GM21423 (cell line): ENCODE results near the gene CISH.

Experiments used
- ATAC-seq: cut with Tn5 transposase; IDR thresholded peaks from one replicate; pipeline ENCODE4 v1.9.1; 2021; ENCODE audit warnings: mild to moderate bottlenecking, moderate library complexity; ENCODE audit not compliant: unreplicated experiment

The CISH gene, protein sequence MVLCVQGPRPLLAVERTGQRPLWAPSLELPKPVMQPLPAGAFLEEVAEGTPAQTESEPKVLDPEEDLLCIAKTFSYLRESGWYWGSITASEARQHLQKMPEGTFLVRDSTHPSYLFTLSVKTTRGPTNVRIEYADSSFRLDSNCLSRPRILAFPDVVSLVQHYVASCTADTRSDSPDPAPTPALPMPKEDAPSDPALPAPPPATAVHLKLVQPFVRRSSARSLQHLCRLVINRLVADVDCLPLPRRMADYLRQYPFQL

DNA sequence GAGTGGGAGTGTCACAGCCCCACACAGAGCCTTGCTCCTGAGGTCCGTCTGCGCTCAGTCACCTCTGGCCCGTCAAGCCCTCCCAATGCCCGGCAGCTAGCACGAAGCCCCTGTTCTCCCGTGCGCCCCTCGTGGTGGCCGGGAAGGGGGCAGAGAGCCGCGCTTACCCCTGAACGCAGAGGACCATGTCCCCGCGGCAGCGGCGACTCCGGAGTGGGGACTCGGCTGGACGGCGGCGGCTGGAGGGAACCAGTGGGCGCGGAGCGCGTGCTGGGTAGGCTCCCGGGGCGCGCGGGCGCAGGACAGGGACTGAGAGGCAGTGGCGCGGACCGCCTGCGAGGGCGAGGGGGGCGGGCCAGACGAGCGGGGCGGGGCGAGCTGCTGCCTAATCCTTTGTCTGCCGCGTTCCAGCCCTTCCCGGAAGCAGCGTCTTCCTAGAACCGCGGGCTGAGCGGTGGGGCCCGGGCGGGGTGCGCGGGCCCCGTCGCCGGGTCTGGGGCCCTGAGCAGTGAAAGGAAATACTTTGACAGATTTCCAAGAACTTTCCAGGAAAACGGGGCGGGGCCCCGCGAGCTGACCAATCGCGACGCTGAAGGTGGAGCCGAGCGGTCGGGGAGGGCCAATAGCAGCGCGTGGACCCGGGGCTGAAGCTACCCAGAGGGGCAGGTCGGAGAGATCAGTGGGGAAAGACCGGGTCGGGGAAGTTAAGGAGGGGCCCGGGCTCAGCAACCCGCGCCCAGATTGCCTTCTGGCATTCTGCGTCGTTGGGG, at the start of gene CISH:
Gene CISH (minus strand): TSS at position 311 of the 770 bp plus-strand sequence. CDS start 124 bp downstream, at position 187.
- ATAC-seq: peak; percentile 60

DNA sequence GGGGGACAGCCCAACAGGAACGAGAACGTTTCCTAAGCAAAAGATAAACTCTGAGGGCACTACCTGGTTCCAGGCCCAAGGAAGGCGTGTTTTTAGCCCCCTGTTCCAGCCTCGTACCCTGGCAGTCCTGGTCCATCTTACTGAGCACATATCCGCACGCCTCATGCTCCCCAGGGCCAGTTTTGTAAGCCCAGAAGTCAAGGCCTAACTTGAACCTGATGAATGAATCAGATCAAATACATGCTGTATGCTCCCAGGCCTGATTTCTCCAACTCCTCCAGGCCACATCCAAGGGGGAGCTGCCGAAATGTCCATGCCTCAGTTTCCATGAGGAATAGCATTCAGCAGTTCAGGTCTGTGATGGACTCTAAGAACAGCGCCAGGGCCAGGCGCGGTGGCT, 48.8 kb upstream of the CISH start:
- no peak for ATAC-seq

DNA sequence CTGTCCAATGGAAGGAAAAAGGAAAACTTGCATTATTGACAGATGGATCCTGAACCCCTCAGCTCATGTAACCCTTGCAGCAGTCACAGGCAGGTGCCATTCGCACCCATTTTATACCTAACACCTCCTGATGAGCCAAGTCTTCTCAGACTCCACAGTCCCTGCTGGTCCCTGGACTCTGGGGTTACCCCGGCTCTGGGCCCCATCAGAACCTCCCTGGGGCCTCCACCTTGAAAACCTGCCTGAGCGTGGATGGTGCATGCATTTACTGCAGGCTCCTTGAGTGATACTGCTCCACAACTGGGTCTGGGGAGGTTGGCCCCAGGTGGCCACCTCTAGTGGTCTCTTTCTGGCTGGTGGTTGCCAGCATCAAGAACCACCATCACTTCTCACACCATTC, 47.3 kb upstream of the CISH start:
- no peak for ATAC-seq

DNA sequence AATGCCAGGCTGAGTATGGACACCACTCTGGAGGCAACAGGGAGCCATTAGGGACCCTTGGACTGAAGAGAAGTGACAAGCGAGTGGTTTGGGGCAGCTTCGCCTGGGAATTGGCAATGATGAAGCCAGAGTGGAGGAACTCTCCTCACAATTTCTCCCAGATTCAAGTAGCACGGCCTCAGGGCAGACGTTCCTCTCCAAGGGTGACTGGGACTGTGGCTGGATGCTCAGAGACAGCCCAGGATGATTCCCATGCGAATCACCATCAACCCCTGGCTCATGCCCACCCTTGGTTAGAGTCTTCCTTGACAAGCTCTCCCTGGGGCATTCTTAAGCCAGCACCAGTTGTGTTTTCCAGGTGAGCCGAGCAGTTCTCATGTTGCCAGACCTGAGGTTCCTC, 46.8 kb upstream of the CISH start:
- ATAC-seq: no peak

DNA sequence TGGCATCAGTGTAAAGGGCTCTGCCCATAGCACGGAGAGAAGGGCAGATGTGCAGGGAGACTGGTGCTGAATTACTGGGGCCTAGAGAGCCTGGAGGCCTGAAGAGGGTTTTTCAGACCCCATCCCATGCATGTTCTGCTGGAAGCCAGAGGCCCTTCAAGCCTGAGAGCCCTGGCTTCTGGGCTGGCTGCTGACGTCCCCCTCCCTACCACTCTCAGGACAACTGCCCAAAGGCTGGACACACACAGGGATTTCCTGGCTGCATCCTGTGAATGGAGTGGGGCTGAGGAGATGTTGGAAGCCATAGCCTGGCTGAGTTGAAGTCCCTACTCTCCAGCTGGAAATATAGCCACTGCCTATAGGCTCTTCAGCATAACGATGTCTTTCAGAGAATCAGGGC, 46.2 kb upstream of the CISH start:
- no peak for ATAC-seq

DNA sequence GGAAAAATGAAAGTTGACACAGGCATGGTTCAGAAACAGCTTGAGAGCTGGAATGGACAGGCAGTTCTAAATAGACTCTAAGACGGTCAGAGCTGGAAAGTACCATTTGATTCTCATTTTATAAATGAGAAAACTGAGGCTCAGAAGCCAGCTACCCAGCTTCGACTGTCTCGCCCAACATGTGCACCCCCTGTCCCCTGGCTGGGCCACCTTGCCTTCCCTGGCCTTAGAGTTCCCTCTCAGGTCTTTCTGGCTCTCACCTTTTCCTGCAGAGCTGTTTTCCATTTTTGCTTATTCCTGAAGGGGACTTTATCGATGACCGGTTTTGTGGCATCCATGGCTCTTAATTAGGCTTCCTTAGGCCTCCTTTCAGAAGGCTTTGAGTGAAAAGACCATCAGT, 45.8 kb upstream of the CISH start:
- ATAC-seq: no peak

DNA sequence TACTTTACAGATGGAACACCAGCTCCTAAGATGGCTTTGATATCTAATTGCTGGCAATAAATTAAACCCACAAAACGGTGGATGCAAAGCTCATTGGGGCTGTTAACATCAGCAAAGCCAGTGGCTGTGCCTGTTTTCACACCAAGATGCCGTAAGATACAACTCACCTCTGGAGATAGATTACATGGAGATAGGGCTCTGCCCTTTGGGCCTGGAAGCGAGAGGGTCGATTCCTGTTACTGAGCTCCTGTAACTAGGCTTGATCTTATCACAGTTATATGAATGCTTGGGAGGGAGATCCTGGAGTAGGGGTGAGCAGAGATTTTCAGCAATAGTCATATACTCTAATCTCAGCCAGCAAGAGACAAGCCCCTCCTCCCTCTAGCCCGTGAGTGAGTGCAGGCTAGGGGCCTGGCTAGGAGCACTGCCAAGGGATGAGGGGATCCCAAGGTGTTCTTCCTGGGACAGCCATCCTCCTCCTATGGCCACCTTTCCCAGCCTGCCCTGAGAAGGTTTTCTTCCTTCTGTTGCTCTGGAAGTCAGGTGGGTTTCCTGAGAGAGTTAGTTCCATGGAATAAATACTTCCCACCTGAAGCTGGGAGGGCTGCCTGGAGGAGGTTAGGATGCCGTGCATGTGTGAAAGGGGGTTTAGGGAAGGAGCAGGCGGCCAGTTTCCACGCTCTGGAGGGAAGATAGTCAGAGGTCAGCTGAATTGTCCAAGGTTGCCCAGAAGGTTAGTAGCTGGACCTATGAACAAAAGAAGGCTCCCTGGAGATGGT, 45.0 kb upstream of the CISH start:
- no peak for ATAC-seq

DNA sequence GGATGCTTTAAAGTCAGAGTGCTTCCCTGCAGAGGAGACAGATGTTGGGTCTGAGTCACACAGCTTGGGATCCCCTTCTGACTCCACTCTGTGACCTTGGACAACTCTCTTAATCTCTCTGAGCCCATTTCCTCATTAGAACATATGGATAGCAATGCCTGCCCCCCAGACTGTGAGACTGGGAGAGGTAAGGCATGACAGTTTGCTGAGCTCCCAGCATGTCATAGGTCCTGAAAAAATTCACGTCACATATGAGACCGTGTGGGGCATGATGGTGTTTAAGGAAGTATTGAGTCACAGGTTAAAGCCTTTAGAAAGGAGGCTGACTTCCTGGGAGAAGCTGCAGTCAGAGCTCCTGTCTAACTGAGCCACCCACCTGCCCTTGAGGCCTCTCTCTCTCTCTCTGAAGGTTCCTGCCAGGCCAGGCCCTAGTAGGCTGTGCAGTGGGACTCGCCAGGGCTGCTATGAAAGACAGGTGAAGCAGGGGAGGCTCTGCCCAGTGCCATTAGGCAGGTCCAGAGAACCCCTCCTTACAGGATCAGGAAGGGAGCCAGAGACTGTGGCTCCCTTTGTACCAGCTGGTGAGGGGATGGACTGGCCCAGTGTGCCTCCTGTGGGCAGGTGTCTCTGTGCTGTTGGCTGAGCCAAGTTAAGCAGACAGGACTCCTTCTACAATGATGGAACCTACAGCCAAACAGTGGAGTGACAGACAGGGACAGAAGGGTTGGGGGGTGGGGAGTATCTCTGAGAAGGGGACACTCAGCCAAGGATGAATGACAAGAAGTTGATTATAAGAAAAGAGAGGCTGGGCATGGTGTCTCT, 43.6 kb upstream of the CISH start:
- no peak for ATAC-seq

DNA sequence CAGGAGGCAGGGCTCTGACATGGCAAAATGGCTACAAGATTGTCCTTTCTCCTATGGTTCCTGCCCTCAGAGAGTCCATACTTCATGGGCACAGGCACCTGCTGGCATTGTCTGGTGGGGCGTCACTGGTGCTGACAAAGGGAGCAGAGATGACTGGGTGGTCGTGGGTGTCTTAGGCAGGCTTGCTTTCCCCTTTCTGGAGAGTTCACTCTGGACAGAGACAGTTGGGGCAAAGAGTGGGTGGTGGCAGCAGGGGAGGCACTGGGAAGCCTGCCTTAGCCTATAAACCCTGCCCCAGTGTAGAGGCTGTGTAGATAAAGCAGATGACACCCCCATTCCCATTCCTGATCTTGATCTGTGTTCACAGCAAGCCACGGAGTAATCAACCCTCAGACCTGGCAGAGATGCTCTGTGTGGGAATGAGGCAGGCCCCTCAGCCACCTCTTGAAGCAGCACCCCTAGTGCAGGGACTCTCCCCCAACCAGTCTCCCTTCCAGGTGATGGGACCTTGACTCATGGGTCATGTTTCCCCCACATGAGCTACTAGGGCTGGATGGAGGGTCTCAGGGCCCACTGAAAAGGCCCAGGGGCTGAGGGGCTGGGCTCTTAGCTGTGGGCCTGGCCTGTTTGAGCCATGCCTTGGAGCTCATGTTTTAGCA, 42.5 kb upstream of the CISH start:
- no peak for ATAC-seq

DNA sequence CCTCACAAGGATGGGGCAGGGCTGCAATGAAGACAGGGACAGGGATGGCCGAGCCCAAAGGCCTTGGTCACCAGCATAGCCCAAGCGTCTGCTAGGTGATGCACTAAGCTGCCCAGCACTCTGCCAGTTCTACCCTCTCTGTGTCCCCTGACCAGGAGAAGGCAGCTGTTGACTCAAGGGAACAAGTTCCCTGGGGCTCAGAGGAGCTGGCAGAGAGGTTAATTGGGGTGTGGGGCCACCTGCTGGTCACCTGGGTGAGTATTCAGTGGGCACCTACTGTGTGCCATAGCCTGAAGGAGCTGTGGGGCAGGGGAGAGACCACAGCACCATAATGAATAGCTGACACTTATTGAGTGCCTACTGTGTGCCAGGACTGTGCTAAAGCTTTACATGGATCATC, 41.1 kb upstream of the CISH start:
- no peak for ATAC-seq

DNA sequence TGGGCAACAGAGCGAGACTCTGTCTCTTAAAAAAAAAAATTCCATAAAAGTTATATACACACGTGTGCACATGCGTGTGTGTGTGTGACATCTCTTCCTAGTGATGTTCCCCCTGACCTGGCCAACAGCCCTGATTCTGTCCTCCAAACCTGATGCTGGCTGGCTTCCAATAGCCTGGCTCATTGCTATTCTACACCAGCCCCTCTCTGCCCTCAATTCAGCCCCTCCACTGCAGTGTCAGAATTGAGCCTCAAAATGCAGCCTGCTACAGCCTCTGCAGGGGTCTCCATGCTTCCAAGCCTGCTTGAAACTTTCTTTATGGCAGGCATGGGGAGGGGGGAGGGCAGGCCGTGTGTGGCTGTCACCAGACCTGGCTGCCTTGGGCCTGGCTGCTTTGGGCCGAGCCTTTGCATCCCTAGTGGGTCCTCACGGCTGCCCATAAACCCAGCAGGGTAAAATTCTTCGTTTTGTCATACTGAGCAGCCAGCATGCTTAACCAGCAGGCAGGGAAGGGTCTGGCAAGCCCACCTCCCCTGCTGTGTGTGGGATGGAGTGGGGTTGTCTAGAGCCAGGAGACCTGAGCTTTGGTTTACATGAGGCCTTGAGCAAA, 40.5 kb upstream of the CISH start:
- no peak for ATAC-seq

DNA sequence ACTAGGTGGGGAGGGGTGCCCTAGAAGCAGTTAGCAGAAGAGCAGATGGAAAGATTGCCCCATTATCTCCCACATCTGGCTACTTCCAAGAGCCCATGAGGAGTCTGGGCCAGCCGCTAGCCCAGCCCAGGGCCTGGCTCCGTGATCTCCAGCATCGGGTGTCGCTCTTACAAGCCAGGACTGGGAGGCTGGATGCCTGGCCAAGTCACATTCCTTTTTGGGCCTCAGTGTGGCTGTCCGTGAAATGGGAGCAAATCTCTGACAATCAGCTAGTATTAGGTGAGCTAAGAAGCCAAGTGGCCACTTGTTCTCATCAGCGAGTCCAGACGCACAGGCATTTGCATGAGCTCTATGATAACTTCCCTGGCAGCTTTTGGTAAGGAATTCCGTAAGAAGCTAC, 39.9 kb upstream of the CISH start:
- no peak for ATAC-seq

DNA sequence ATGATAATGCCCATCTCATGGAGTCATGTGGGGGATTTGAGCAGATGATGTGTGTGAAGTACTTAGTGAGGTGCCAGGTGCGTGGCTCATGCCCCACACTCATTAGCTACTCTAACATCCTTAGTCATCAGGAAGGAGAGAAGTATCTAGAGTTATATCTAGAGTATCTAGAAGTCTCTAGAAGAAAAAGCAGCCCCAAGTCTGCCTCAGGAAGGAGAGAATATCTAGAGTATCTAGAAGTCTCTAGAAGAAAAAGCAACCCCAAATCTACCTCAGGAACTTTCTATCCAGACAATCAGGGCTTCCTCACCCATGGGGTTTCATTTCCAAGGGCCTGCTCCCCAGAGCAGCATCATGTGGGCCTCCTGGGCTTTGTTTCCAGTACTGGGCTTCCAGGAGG, 38.4 kb upstream of the CISH start:
- ATAC-seq: no peak

DNA sequence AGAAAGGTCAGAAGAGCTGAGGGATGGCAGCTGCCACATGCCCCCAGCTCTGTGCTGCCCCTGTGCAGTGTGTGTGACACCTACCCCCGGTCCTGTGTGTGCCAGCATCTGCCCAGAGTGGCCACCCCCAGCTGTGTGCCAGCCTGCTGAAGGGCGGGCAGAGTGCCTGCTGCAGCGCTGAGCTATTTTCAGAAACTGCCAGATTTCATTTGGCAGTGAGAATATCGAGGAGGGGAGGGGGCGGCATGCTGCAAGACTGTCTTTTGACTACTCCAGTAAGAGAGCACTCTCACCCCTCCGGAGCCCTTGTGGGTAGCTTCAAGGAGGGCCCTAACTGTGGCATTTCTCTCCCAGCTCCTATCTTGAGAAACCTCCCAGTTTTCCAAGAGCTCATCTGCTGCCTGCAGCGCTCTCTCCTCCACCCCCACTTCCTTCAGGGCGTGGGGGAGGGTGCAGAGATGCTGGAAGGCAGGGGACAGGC, 37.9 kb upstream of the CISH start:
- no peak for ATAC-seq

DNA sequence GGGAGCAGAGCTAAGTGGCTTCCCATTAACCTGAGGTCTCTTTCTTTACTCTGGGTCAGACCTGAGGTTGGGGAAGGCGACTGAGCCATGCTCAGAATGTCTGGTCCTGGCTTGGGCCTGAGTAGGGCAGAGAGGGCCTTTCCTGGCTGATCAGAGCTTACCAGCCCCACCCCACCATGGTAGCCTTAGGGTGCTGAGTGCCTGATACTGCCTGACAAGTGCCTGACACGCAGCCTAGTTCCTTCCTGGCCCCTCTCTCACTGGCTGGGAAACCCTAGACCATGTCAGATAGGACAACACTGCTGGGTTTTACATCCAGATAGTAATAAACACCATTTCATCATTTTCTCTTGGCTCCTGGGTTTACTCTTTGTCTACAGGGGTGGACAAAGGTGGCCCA, 37.4 kb upstream of the CISH start:
- ATAC-seq: no peak

DNA sequence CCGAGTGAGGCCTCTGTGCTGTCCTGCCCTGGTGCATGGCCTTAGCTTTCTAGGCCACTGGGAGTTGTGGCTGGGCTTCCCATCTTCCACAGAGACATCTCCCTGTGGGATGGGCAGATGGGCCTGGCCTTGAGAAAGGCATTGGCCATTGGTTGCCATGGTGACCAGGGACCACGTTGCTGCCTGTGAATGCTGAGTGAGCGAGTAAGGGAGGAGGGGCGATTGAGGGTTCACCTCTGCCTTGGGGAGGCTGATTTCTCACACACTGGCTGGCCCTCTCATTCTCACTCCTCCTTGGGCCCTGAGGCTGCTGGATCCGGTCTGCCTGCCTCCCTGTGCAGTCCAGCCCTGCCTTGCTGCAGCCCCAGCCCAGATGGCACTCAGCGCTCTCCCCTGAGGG, 36.7 kb upstream of the CISH start:
- ATAC-seq: no peak

DNA sequence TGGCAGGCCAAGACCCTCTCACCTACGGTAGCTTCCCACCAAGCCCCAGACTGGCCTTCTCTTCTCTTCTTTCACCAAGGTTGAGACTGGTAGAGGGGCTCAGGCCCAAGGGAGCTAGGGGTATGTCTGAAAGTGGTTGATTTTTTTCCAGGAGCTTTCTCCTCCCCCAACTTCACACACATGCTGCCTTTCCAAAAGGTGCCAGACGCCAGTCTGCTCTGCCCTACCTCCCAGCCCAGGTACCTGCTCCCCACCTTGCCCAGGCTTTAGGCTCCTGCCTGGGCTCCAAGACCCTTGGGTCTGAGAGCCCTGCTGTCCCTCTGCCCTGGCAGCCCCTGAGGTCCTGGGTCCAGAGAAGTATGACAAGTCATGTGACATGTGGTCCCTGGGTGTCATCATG, 33.8 kb upstream of the CISH start:
- no peak for ATAC-seq

DNA sequence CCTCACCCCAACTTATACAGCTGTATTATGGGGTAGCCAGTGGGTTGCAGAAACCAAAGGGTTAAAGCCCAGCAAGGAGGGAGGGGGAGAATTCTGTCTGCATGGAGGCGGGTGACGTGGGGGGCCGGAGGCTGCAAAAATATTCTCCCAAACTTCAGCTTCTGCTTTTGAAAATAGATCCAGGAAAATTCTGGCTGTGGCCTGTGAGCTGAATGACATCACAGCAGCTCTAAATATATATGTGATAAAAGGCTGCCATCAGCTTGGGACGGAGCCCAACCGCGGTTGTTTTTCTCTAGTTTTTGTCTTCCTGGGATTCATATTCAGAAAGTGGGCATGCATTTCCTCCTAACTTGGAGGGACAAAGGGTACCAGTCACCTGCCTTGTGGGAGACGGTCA, 33.0 kb upstream of the CISH start:
- no peak for ATAC-seq

DNA sequence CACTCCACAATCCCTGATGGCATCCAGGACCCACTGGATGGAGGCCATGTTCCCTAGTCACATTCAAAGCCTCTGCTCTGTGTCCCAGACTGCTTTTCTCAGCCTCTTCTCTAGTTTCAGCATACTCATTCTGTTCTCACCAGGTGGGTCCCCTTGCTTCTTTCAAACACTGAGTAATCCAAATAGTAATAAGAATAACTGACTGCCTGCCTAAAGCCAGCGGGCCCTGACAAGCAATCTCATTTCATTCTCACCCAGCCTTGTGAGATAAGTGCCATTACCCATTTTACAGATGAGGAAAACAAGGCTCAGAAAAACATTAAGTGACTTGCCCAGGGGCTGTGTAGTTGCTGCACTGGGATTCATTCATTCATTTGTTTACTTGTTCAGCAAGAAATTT, 30.8 kb upstream of the CISH start:
- no peak for ATAC-seq

DNA sequence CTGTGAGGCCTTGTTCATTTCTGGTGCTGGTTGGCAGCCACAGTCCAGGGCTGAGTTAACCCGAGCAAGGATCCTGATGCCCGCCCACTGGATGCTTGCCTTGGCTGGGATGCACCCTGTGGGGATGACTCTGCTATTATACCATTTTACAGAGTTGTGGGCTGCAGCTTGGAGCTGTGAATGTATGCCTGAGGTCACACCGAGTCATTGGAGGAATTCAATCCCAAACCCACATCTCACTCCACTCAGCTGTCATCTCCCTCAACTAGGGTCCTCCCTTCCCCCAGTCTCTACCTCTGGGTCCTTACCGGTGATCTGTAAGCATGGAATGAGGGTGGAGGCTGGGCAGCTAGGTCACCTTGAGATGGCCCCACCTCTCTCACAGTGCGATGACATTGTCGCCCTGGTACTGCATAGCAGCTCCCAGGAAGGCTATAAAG, 27.5 kb upstream of the CISH start:
- no peak for ATAC-seq
